GM21825 (cell line): ENCODE results near the gene CARHSP1.
"Not testable (repeated sequence)": the region's sequence is repeated elsewhere in the genome, so short reads cannot be mapped to it uniquely, and the experiment has no call there.

Source experiments
- ATAC-seq: cut with Tn5 transposase; IDR thresholded peaks from one replicate; pipeline ENCODE4 v1.9.1; 2021; ENCODE audit warnings: mild to moderate bottlenecking, moderate library complexity; ENCODE audit not compliant: unreplicated experiment

CARHSP1 gene

DNA sequence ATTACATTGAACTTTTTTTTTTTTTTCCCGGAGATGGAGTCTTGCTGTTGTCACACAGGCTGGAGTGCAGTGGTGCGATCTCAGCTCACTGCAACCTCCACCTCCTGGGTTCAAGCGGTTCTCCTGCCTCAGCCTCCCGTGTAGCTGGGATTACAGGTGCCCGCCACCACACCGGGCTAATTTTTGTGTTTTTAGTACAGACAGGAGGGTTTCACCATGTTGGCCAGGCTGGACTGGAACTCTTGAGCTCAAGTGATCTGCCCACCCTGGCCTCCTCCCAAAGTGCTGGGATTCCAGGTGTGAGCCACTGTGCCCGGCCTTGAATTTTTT is 5.0 kb upstream of the CARHSP1 start:
- not testable (repeated sequence) for ATAC-seq

- no peak for ATAC-seq
These were observed 4.4 kb upstream of the CARHSP1 start for GRCh38 chr16:8872967-8873865.

GRCh38 chr16:8872071-8872470 is 3.3 kb upstream of the CARHSP1 start:
- ATAC-seq = no peak

GRCh38 chr16:8869988-8870241 is 1.1 kb upstream of the CARHSP1 start:
- not testable (repeated sequence) for ATAC-seq

GRCh38 chr16:8869212-8869987 is 594 bp upstream of the CARHSP1 start:
- ATAC-seq = no peak

DNA sequence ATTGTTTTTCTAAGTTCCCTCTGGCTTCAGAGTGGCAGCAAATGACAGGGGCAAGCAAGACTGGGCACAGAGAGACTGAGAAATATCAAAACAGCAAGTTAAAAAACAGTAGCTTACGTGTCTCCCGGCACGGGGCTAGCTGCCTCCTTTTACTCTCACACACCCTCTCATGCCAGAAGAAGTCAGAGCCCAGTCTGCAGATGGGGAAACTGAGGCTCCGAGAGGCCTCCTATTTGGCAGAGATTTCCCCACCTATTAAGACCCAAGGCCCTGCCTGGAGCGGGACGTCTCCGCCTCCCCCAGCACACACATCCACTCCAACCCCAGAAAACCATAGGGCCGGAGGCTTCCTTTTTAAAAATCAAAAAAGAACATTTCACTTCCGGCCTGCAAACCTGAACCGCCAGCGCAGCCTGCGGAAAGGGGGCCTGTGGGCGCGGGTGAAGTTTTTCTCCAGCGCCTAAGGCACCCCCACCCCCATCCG is 832 bp downstream of the CARHSP1 start:
- no peak for ATAC-seq

- no peak for ATAC-seq
These were observed 1.4 kb downstream of the CARHSP1 start for GRCh38 chr16:8867216-8867931.

GRCh38 chr16:8866884-8867215 is 2.0 kb downstream of the CARHSP1 start:
- ATAC-seq = no peak

- no peak for ATAC-seq
These were observed 2.5 kb downstream of the CARHSP1 start for GRCh38 chr16:8866118-8866883.

GRCh38 chr16:8865145-8865882 is 3.5 kb downstream of the CARHSP1 start:
- ATAC-seq = no peak

DNA sequence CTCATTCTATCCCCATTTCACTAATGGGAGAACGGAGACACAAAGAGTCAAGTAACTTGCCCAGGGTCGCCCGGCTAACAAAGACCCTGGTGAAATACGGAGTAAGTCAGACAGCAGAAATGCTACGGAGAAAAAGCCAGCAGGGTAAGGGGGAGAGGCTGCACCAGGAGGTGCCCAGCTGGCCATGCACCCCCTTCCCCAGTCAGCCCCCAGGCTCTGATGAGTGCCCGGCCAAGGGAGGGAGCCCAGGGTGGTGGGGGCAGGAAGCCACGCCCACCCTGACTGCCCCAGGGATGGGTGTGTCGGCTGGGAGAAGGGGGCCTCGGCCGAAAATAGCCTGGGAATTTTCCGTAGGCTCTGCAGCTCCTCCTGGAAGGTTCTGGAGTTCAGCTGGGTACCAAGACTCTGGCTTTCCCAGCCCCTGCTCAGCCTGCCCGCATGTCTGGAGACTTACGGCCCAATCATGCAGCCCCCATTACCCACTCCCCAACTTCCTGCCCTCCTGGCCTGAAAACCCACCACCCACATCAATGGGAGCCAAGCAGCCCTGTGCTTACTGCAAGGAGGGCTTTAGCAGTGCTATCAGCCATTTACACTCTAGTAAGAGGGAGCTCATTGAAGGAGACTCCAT is 4.2 kb downstream of the CARHSP1 start:
- no peak for ATAC-seq

DNA sequence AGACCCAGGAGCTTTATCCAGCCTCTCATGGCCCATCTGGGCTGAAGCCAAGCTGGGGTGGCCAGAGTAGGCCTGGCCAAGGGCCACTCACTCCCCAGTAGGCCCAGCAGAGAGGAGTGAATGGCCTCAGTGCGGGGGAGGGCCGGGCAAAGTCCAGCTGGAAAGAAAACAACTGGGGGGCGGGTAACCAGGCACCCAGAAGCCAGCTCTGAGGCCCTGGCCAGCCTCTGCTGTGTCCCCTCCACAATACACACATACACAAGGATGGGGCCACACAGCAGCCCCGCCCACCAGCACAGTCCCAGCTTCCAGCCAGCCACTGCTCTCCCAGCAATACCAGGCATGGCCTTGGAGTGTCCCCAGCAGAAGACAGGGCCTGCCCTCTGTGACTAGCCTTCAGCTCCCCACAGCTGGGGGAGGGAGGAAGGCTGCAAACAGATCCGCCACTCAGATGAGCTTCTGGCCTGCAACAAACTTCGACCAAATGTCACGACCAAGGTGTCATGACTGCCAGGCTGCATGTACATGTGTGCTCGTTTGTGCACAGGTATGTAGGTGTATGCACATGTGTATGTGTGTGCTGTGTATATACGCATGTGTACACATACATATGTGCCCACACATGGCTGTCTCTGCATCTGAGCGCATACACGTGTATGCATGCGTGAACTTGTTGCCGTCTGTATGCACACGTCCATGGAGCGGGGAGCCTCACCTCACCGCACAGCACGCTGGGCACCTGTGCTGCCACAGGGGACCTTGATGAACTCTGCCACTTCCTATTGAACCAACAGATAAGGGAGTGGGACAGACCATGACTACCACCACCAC is 5.0 kb downstream of the CARHSP1 start:
- no peak for ATAC-seq

- ATAC-seq = no peak
These were observed 6.3 kb downstream of the CARHSP1 start for GRCh38 chr16:8862309-8863130.

DNA sequence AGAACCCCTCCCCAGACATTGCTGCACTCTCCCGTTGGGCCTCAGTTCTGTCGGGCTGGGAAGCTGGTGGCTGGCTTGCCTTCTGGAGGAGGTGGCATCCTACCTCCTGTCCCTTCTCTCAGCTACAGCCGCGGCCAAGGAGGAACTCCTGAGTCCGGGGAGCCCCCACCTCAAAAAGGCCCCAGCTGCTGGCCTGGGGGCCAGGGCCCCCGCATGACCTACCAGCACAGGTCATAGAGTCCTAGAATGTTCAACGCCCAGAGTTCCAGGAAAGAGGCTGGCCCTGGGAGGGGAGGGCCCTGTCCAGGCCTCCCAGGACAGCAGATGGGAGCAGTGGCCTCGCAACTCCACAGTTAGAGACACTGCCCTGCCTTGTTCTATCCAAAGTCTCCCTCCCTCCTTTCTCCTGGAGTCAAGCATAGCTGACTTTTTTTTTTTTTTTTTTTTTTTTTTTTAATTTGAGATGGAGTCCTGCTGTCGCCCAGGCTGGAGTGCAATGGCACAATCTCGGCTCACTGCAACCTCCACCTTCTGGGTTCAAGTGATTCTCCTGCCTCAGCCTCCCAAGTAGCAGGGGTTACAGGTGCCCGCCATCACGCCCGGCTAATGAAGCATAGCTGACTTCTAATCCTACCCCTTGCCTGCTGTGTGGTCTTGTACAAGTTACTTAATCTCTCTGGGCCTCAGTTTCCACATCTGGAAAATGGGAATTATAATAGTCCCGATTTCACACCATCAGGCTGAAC is 7.1 kb downstream of the CARHSP1 start:
- ATAC-seq = no peak

DNA sequence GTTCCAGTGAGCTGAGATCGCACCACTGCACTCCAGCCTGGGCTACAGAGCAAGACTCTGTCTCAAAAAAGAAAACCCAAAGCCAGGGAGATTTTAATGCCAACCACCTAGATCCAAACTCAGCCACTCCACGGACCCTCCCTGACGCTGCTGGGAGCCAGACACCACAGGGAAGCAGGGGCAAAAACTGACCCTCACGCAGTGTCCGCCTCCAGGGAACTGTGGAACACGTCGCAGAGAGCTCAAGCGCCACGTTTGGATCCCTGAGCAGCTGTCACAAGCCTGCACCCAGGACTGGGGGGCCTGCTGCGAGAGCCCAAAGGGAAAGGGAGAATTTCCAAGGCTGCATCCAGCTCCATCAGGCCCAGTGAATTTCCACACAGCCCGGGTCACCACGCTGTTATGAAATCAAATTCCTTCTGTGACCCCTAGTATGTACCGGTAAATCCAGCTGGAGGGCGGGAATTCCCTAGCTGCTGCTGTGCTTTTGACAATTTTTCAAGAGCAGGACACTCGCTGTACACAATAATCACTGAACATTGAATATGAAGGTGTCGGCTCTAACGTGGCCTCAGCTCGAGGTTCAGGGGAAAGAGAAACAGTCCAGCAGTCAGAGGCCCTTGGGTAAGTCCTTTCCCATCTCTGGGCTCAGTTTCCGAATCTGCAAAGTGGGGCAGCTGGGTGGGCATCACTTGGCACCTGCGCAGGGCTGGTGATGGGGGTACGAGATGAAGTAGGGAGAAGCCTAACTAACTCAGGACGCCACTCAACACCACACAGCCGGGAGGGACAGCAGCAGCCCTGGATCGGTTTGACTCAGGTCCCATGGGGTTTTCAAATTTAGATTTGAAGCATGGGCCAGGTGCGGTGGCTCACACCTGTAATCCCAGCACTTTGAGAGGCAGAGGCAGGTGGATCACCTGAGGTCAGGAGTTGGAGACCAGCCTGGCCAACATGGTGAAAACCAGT is 8.6 kb downstream of the CARHSP1 start:
- no peak for ATAC-seq
